ENCODE measurements around the gene SPARCL1.
"Not testable (repeated sequence)": the region's sequence is repeated elsewhere in the genome, so short reads cannot be mapped to it uniquely, and the experiment has no call there.

Gene SPARCL1

DNA sequence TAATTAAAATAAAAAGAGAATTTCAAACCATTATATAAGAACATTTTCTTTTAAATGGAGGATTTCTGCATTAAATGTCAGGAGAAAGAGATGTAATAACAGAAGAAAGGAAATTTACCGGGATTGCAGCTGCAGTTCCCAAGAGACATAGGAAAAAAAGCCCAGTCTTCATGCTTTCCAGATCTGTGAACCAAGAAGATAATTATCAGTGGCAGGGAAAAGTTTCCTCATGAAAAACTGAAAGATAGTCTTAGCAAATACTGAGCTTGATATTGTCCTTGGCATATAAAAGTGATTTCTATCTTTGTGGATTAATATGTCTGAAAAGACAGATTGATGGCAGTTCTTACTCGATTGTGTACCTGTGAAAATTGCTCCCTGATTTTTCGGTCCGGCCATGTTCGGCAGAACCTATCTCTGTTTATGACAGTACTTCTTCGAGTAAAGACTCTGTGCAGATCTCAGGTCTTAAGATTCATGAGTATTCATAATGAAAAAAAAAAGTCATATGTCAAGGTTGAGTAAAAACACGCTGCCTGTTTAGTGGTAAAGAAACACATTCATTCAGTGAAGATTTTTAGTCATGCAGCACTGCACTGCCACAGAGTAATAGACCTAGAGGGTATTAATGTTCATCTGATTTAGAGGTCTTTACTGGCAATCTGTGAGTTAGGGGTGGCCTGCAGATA lies 29.6 kb downstream of the SPARCL1 start:
- no peak for DNase-seq

DNA sequence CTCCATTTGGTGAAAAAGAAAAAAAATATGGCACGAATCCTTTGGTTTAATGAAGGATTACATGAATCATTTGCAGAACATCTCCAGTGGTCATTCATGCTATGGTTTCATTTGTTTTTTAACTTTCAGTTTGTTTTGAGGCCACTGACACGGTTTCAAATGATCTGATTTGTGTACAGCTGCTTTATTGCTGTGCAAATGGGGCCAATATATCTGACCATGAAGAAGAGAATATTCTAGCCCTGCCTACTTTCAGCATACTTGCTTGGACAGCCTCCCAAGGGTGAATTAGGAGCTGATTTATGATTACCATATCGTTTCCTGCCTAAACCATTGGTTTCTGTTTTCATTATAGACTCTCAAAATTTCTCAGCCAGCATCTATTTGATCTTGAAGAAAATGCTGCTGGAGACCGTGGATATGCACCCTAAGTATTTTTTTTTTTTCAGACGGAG lies 30.7 kb downstream of the SPARCL1 start:
- DNase-seq, result no peak

DNA sequence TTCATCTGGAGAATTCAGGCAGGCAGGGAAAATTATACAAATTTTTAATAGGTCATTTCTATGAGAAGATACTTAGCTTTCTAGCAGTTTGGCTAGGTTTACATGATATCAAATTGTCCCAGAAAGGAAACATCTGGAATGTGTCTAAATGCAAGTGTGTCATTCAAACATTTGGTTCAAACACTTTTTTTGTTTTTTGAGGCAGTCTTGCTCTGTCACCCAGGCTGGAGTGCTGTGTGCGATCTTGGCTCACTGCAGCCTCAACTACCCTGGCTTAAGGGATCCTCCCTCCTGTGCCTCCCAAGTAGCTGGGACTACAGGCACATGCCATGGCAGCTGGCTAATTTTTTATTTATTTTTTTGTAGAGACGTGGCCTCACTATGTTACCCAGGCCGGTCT lies 31.6 kb downstream of the SPARCL1 start:
- no peak for DNase-seq

DNA sequence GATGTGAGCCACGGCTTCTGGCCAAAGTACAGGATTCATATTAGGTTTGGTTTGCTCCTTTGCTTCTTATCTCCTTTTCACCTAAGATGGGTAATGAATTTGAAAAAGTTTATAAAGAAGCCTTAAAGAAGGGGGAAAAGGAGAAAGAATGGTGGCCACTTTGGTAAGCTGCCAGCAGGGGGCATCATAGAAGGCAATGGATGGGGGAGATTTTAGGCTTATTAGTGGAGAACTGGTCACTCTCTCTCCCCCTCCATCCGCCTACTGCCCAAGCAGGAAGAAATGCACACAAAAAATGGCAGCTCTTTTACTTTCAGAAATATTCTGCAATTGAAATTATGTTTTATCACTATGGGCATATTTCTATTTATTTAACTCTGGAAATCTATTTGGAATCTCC lies 32.0 kb downstream of the SPARCL1 start:
- DNase-seq, result peak; percentile 9

DNA sequence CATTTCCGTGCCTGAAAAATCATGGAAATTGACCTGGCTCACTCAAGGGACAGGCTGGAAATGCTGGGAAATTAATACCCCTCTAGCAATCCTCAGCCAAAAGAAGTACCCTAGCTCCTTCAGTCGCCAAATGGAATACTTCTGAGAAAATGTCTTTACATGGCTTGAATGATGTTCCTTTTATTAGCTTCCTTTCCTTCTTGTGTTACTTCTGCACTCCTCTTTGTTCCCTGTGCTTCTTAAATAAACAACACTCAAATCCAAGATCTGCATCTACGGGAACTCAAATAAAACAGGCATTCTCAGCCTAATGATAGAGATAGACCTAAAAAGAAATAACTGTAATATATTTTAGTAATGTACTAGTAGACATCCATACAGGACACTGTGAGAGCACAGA lies 36.1 kb downstream of the SPARCL1 start:
- no peak for DNase-seq

DNA sequence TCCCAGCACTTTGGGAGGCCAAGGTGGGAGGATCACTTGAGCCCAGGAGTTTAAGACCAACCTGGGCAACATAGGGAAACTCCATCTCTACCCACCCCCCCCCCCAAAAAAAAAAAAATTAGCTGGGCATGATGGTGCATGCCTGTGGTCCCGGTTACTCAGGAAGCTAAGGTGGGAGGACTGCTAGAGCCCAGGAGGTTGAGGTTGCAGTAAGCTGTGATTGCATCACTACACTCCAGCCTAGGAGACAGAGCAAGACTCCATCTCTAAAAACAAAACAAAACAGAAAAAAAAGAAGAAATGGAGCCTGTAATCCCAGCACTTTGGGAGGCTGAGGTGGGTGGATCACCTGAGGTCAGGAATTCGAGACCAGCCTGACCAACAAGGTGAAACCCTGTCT lies 37.3 kb downstream of the SPARCL1 start:
- not testable (repeated sequence) for DNase-seq

DNA sequence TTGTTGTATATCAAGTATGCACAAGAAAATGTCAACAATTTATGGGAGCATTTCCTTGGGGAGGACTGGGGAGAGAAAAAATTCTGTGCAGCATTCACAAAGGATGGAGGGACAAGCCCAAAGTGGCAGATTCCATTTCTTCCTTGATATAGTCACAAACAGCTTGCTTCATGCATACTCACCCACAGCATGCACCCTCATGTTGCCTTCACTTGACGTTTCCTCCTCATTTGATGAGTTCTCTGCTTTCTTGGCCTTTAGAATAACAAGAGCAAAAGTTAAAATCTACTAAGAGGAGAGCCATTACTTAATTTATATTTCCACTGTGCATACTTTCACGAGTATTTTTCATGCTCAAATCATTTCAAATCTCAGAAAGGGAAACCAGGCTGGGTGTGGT lies 37.7 kb downstream of the SPARCL1 start:
- DNase-seq, result no peak

DNA sequence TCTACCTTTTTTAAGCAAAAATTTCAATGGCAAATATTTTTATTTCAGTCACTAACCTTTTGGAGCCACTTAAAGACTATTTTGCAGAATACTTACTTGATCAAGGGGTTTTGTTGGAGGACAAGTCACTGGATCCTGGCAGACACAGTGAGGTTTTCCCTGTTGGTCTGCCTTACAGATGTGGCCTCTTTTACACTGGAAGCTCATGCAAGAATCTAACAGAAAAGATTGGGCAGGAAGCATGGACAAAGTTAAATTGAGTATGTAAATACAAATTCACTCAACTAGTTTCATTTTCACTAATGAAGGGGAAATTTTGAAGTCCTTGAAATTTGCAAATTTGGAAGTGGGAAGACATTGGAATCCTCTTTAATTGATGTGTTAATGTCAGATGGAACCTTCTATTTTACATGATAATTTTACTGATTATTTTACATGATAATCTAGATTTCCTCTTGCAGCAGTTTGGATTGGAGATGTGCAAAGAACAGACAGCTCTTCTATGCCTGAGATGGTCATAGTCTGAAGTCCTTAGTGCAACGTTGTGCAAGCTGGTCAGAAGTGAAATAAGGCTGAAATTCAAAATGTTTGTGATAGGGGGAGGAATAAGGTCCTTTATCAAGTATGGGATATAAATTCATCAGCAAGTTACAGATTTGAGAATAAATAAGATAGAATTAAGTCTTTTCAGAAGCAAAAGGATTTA lies 38.4 kb downstream of the SPARCL1 start:
- DNase-seq, result no peak

DNA sequence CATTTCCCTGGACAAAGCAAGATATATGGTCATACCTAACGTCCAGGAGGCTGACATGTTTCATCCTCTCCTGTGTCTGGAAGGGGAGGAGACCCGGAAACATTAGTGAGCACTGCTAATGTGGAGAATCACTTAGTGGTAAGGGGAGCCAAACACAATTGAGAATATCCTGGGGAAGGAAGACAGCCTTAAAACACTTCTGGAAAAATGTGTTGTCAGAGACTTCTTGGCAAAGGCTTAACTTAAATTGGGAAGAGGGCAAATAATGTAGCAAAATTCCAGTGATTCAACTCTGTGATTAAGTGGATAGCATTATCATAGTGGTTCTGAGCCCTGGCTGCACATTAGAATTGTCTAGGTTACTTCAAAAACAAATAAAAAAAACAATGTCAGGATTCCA lies 39.5 kb downstream of the SPARCL1 start:
- DNase-seq, result no peak

DNA sequence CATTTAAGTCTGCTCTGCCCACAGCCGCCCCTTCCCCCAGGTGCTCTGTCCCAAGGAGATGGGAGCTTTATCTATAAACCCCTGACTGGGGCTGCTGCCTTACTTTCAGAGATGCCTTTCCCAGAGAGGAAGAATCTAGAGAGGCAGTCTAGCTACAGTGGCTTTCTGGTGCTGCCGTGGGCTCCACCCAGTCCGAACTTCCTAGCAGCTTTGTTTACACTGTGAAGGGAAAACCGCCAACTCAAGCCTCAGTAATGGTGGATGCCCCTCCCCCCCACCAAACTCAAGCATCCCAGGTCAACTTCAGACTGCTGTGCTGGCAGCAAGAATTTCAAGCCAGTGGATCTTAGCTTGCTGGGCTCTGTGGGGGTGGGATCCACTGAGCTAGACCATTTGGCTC lies 40.5 kb downstream of the SPARCL1 start:
- not testable (repeated sequence) for DNase-seq

DNA sequence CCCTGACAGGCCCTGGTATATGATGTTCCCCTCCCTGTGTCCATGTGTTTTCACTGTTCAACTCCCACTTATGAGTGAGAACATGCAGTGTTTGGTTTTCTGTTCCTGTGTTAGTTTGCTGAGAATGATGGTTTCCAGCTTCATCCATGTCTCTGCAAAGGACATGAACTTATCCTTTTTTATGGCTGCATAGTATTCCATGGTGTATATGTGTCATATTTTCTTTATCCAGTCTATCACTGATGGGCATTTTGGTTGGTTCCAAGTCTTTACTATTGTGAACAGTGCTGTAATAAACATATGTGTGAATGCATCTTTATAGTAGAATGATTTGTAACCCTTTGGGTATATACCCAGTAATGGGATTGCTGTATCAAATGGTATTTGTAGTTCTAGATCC lies 45.9 kb downstream of the SPARCL1 start:
- not testable (repeated sequence) for DNase-seq

DNA sequence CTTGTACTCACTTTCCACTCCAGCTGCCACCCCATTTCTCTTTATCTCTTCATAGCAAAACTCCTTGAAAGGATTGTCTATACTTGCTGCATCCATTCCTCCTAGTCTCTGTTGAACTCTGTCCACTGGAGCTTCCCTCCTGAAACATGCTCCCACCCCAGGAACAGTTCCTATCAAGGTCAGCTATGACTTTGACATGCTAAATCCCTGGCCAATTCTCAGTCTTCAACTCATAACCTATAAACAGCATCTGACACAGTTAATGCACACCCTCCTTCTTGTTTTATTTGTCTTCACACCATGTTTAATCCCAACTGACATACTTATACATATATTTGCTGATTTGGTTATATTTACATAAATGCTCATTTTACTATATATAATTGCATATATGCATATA lies 47.8 kb downstream of the SPARCL1 start:
- no peak for DNase-seq

DNA sequence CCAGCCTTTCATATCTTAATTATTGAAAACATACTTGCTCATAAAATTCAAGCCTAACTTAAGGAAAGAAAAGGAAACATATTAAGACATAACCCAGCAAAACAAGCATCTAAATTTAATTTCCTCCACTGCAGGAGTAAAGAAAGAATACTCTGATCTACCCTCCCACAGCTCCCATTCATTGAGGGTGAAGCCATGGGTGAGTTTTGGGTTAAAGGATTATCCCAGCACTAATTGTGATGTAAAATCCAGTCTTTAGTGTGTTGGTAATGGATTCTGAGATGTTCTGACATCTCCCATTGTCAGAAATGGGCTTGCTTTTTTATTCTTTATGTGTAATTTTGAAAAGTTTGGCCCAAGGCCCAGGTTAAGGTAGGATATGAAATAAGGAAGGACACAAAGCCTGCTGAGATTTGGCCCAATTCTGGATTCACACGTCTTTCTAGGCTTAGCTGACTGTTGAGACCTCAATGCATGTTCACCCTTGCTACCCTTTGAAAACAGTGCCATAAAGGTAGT lies 50.4 kb downstream of the SPARCL1 start:
- no peak for DNase-seq

DNA sequence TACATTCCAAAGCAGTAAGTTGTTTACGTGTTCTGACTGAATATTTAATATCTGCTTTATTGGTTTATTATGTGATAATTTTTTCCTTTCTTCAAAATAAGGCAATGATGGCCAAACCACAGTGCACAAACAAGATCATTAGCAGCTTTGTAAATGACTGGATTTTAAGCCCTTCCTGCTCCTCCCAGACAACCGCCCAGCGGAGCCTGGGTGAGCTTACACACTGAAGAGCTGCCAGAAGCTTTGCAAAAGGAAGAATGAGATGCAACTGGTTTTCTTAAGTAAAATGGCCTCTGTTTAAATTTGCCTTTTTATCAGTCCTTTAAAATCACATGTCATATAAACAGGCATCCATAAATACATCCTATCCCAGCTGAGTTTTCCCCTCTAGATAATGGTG lies 52.2 kb downstream of the SPARCL1 start:
- DNase-seq, result no peak

DNA sequence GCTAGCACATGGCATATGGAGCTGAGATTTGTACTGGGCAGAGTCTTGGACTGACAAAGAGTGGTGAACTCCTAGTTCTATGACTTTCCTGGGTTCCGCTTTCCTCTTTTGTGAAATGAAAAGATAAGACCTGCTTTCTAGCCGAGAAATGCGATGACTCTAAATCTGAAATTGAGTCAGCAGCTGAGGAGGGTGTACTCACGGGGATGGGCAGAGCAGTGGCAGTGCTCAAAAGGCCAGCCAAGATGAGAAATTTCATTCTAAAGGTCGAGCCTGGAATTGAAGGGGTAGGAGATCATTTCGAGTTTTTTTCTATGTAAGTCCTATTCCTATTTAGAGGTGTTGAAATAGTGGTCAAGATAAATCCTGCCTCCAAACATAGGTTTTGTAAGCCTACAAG lies 59.8 kb downstream of the SPARCL1 start:
- no peak for DNase-seq

DNA sequence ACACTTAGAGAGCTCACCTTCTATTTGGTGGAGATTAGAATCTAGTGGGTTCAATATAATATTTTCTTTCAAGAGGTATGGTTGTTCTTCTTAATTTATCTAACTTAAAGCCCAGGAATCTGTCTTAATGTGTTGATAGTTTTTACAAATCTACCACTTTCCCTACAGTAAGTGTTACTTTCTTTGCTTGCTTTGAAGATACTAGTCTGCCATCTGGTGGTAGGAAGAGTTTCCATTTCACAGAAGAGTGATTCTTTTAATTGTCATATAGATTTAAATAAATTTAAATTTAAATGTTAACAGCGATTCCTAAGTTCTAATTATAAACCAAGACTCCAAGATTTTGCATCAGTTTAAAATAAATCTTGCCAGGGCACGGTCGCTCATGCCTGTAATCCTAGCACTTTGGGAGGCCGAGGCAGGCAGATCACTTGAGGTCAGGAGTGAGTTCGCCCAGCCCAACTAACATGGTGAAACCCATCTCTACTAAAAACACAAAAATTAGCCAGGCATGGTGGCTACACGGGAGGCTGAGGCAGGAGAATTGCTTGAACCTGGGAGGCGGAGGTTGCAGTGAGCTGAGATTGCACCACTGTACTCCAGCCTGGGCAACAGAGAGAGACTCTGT lies 63.3 kb downstream of the SPARCL1 start:
- no peak for DNase-seq

DNA sequence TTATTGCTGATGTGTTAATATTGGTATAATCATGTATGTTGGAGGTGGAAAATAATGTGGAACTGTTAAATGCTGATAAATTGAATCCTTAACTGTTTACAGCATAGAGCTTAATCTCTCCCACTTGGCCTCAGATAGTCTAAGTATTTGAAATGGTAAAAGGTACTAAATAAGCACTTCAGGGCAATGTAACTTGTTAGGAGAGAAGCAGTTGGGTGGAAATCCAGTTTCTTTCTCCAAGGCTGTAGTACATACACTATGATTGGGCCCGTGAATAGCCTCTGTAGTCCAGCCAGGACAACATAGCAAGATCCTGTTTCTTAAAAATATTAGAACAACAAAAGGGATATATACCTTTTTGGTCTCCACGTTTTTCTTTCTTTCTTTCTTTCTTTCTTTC lies 67.1 kb downstream of the SPARCL1 start:
- no peak for DNase-seq

DNA sequence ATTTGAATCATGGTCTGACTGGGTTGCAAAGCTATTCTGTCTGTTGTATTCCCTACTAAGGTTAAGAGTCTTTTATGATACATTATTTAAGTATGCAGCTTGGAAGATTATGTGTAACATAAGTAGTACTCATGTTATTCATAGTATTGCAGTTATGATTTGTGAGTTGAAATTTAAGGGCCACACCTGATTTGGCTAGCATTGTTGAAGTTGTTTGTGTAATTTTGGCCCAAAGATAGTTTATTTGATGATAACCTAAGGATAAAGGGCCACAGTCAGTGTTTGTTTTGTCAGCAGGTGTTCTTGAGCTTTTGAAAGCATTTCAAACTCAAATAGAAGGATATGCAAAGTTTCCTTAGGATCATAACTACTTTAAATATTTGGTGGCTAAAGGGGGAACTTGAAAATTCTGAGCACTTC lies 67.9 kb downstream of the SPARCL1 start:
- no peak for DNase-seq

DNA sequence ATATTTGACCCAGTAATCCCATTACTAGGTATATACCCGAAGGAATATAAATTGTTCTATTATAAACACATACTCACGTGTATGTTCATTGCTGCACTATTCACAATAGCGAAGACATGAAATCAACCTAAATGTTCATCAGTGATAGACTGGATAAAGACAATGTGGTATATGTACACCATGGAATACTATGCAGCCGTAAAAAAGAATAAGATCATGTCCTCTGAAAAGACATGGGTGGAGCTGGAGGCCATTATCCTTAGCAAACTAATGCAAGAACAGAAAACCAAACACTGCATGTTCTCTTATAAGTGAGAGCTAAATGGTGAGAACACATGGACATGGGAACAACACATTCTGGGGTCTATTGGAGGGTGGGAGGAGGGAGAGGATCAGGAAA lies 70.3 kb downstream of the SPARCL1 start:
- DNase-seq, result no peak

DNA sequence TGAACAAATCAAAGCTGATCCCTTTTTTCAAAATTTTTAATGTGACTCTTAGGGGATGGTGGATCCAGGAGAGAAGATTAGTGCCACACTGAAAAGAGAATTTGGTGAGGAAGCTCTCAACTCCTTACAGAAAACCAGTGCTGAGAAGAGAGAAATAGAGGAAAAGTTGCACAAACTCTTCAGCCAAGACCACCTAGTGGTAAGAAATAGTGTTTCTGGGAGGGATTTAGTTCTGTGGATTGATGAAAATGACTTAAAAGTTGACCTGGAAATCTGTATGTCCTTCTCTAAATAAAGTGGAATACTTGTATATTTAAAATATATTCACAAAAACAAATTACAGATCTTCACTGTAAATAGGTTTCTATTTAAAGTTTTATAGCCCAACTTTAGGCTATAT lies 77.6 kb downstream of the SPARCL1 start:
- no peak for DNase-seq

DNA sequence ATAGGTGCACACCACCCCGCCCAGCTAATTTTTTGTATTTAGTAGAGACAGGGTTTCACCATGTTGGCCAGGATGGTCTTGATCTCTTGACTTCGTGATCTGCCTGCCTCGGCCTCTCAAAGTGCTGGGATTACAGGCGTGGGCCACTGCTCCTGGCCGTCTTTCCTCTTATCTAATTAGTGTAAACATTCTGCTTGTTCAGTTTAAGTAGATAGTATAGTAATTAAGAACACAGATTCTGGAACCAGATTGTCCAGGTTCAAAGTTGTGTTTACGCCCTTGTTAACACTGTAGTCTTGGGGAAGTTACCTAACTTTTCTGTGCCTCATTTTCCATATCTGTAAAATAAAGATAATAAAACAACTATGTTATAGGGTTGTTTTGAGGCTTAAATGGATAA lies 82.8 kb downstream of the SPARCL1 start:
- DNase-seq, result not testable (repeated sequence)

DNA sequence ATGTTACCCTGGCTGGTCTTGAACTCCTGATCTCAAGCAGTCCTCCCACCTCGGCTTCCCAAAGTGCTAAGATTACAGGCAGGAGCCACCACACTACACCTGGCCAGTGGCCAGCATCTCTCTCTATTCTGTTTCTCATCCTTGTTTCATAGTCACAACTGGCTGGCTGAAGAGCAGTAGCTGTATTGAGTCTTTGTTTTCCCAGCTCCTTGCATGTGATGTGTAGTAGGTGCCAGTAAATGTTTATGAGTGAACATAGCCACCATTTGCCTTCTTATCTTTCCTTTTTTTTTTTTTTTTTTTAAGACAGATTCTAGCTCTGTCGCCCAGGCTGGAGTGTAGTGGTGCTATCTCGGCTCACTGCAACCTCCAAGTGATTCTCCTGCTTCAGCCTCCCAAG lies 83.2 kb downstream of the SPARCL1 start:
- no peak for DNase-seq

DNA sequence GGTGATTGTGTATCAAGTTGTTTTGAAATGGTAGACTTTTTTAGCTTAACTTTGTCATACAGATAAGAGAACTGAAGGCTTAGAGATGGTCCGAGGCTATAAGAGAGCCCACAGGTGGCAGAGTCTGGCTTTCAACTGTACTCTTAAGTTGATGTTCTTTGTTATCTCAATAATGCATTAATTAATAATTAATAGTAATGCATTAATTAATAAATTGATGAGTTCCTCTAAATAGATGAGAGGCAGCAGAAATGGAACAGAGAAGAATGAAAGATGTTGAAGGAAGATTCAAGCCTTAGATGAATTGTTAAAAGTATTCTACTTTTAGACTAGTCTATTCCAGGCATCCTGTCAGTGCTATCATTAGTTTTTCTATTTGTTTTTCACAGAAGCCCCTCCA lies 84.4 kb downstream of the SPARCL1 start:
- DNase-seq, result no peak

DNA sequence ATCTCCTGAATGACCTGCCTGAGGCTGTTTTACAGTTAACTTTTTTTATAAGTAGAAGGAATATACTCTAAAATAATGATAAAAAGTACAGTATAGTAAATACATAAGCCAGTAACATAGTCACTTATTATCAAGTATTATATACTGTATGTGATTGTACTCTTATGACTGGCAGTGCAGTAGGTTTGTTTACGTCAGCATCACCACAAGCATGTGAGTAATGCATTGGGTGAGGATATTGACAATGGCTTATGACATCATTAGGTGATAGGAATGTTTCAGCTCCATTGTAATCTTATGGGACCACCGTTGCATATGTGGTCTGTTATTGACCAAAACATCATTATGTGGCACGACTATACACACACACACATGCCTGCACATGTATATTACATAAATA lies 86.3 kb downstream of the SPARCL1 start:
- no peak for DNase-seq
